DMS114 treated with DMSO at 0.1 percent for 48 hours (cell line): ENCODE measurements around the gene NADSYN1.
"Not testable (repeated sequence)": the region's sequence is repeated elsewhere in the genome, so short reads cannot be mapped to it uniquely, and the experiment has no call there.

Experiments
- DNase-seq: peaks from one replicate; lab custom pipeline; 2025; ENCODE audit not compliant: unreplicated experiment; lab: John Stamatoyannopoulos, UW

NADSYN1 gene

DNA sequence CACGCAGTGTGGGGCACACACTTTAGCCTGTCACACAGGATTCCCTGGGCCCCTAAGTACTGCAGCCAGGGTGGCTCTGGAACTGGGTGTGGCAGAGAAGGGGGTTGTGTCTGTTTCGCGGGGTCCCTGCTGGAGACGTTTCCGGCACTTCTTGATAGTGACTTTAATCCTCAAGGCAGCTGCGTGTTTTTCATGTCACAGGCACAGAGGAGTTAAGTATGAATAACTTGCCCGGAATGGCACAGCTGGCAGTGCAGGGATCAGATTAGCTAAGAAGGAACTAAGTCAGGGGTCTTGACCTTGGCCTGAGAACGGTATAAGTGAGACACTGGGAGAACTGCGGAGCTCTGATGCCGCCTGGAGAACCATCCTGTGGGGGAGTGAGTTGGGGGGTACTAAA lies 66.5 kb downstream of the NADSYN1 start:
- no peak for DNase-seq

DNA sequence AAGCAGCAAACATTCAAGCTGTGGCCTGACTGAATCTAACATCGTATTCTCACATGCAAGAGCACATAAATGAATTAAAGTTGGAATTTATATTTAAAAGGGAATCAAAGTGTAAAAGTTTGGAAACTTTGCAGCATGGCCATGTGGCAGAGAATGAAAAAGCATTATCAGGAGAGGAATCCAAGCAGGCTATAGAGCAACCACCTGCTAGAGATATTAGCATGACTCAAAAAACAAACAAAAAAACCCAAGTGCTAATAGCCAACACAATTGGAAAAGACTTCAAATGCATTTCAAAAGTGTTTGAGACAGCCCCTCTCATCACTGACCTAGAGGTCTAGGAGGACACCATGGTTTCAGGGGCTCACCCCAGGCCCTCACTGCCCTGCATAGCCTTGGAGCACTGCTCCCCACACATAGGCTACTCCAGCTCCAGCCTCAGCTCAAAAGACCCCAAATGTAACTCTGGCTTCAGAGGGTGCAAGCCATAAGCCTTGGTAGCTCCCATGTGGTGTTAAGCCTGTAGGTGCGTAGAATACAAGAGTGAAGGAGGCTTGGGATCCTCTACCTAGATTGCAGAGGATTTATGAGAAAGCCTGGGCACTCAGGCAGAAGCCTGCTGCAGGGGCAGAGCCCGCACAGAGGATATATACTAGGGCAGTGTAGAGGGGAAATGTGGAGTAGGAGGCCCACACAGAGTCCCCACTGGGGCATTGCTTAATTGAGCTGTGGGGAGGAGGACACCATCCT lies 72.4 kb downstream of the NADSYN1 start:
- no peak for DNase-seq

DNA sequence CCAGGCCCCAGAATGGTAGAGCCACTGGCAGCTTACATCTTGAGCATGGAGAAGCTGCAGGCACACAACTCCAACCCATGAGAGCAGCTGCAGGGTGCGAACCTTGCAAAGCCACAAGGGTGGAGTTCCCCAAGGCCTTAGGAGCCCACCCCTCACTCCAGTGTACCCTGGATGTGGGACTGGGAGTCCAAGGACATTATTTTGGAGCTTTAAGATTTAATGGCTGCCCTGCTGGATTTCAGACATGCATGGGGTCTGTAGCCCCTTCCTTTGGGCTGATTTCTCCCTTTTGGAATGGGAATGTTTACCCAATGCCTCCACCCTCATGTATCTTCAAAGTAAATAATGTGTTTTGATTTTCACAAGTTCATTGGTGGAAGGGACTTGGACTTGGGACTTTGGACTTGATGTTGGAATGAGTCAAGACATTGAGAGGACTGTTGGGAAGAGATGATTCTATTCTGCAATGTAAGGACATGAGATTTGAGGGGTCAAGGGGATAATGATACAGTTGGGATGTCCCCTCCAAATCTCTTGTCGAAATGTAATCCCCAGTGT lies 73.0 kb downstream of the NADSYN1 start:
- no peak for DNase-seq

DNA sequence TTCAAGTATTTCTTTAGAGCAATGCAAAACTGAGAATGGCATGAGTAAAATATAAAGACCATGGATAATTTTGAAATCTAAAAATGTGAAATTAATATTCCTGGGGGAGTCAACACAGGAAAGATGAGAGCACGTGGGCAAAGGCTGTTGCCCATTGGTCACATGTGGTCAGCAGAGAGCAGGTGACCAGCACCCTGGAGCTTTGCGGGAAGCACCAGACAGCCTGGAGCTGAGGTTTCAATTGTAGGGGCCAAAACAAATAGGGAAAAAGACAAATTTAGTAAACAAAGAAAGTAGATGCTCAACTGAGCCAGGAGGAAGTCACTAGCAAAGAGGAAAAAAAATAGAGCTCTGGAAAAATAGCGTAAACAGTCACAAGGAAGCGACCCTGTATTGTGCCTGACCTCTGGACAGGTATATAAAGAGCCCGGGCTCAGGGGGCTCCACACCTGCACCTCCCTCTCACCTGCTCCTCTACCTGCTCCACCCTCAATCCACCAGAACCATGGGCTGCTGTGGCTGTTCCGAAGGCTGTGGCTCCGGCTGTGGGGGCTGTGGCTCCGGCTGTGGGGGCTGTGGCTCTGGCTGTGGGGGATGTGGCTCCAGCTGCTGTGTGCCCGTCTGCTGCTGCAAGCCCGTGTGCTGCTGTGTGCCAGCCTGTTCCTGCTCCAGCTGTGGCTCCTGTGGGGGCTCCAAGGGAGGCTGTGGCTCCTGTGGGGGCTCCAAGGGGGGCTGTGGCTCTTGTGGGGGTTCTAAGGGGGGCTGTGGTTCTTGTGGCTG lies 74.0 kb downstream of the NADSYN1 start, which contains the start of gene KRTAP5-7:
TSS of gene KRTAP5-7 (plus strand) at position 472 of the 780 bp plus-strand sequence. CDS start at position 506, 34 bp downstream.
- not testable (repeated sequence) for DNase-seq

DNA sequence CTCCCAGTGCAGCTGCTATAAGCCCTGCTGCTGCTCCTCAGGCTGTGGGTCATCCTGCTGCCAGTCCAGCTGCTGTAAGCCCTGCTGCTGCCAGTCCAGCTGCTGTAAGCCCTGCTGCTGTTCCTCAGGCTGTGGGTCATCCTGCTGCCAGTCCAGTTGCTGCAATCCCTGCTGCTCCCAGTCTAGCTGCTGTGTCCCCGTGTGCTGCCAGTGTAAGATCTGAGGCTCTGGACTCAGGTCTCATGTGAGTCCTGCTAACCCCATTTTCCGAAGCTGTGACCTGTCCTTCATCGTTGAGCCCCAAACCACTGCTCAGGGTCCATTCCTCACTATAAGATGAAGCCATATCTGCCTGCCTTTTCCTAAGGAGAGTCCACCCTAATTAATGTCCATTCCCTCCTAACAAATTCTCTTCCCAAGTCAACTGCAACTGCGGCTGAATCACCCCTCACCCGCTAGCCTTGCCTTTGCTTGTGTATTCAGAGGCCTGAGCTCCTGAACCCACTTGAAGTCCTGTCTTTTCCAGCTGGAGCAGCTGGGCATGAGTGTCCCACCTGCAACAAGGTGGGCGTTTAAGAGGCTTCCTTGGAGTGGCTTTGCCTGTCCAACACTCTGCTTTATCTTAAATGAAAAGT lies 74.7 kb downstream of the NADSYN1 start:
- no peak for DNase-seq

DNA sequence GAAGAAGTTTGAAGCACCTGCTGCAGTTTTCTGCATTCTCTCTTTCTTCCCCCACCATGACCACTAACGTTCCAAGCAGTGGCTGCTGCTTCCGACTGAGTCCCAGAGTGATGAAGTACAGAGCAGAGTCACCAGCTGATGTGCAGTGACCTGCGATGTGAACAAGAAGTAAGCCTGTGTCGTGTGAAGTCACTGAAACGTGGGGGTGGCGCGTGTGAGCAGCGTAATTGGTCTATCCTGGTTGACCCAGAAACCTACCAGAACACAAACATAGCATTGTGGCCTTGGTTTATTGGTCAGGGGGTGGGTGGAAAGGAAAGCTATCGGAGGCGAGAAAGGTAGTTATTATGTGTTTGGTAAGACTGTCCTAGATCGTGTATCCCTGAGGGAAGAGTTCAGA lies 77.6 kb downstream of the NADSYN1 start:
- DNase-seq = no peak

DNA sequence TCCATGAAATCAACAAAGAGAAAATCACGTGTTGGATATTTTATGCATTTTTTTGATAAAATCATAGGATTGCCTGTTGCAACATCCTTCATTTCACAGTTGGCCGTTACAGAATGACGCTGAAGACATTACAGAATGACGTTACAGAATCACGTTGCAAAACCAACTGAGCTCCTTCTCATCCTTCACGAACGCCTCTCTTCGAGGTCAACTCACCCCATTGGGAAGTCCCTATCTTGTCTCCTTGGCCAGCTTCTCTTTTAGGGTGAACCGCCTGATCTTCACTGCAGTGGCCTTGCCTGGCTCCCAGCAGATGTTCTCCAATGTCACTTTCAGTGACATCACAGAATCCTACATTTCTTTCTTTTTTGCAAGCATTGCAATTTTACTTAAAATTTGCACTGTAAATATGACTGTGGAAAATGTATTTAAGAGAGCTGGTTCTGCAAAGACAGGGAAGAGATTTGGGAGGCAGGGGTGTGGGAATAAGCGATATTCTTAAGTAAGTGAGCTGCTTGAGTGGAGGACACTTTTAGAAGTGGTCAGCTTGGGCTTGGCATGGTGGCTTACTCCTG lies 79.1 kb downstream of the NADSYN1 start:
- DNase-seq = no peak

DNA sequence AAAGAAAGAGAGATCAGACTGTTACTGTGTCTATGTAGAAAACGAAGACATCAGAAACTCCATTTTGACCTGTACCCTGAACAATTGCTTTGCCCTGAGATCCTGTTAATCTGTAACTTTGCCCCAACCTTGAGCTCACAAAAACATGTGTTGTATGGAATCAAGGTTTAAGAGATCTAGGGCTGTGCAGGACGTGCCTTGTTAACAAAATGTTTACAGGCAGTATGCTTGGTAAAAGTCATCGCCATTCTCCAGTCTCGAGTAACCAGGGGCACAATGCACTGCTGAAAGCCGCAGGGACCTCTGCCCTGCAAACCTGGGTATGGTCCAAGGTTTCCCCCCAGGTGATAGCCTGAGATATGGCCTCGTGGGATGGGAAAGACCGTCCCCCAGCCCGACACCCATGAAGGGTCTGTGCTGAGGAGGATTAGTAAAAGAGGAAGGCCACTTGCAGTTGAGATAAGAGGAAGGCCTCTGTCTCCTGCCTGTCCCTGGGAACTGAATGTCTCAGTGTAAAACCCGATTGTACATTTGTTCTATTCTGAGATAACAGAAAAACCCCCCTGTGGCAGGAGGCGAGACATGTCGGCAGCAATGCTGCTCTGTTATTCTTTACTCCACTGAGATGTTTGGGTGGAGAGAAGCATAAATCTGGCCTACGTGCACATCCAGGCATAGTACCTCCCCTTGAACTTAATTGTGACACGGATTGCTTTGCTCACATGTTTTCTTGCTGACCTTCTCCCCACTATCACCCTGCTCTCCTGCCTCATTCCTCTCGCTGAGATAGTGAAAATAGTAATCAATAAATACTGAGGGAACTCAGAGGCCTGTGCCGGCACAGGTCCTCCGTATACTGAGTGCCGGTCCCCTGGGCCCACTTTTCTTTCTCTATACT lies 82.0 kb downstream of the NADSYN1 start:
- DNase-seq = not testable (repeated sequence)

DNA sequence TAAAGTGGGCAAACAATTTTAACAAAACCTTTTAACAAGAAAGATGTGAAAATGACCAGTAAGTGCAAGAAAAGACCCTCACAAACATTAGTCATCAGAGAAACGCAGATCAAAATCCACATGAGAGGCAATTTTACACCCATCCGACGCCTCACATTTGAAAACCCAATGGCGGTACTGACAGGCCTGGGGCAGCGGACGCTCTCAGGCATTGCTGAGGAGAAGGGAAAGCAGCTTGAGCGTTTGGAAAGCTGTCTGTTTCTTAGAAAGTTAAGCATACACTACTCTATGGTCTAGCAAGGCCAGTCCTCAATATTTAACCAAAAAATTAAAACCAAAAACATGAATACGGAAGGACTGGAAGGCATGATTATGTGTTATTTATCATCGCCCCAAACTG lies 82.8 kb downstream of the NADSYN1 start:
- no peak for DNase-seq

DNA sequence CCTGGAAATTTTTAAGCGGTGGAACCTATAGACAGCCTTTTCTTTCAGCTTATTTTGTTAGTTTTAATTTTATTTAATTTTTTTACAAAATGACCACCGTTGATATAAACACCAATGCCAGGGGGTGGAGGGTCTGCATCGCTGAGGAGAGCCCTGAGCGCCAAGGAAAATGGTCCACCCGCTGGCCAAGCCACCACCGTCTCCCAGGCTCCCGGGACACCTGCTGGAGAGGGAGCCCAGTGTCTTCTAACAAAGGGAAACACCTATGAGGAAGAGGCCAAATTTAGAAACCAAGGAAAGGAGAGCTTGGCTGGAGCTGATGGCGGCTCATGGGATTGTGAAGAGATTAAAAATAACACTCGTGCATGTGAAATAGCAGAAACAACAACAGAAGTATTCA lies 84.5 kb downstream of the NADSYN1 start:
- no peak for DNase-seq

DNA sequence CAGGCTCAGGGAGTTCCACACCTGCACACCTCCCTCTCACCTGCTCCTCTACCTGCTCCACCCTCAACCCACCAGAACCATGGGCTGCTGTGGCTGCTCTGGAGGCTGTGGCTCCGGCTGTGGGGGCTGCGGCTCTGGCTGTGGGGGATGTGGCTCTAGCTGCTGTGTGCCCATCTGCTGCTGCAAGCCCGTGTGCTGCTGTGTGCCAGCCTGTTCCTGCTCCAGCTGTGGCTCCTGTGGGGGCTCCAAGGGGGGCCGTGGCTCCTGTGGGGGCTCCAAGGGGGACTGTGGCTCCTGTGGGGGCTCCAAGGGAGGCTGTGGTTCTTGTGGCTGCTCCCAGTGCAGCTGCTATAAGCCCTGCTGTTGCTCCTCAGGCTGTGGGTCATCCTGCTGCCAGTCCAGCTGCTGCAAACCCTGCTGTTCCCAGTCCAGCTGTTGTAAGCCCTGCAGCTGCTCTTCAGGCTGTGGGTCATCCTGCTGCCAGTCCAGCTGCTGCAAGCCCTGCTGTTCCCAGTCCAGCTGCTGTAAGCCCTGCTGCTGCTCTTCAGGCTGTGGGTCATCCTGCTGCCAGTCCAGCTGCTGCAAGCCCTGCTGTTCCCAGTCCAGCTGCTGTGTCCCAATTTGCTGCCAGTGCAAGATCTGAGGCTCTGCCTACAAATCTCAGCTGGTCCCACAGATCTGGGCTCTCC lies 85.1 kb downstream of the NADSYN1 start, which contains the start of gene KRTAP5-8:
TSS of gene KRTAP5-8 (plus strand) at position 49 of the 689 bp plus-strand sequence. CDS start at position 80, 31 bp downstream.
- DNase-seq = not testable (repeated sequence)

DNA sequence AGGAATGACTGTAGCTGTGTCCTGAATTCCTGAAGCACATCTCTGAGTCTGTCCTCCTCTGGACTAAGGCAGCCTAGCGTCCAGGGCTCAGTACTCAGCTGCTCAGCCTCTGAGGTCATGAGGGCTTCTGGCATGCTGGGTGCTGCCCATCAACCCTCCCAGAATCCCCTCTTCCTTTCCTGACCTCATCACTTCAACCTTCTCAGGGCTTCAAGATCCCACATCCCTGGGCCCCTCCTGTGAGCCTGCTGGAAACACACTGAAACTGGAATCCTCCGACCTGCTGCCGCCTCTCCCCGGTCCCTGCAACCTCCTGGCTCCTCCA lies 85.6 kb downstream of the NADSYN1 start:
- no peak for DNase-seq

DNA sequence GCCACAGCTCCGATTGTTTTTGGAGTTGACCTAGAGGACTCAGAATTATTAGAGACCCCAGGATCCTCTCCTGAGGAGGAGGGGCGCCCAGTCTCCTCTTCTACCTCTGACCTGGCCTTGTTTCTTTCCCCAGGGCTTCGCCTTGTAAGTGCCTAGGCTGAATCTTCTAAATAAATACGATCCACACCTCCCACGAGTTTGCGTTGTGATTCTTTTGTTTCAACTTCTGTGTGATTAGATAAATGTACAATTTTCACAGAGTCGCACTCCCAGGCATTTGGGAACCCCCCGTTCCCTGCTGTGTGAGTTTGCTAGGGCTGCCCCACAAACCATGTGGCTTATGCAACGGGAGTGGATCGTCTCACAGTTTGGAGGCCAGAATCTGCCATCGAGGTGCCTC lies 86.0 kb downstream of the NADSYN1 start:
- DNase-seq = no peak

DNA sequence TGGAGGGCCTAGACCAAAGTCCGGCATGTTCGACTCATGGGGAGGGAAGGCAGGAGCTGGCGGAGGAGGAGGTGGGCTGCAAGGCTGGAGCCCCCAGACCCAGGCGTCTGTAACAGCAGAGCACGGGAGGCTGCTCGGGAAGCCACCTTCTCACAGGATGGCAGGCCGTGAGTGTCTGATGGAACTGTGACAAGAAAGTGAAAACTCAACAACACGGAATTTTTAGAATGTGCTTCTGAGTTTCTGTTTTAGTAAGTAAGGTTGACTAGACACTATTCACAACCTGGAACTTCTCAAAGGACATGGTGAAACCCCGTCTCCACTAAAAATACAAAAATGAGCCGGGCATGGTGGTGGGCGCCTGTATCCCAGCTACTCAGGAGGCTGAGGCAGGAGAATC lies 87.0 kb downstream of the NADSYN1 start:
- not testable (repeated sequence) for DNase-seq

DNA sequence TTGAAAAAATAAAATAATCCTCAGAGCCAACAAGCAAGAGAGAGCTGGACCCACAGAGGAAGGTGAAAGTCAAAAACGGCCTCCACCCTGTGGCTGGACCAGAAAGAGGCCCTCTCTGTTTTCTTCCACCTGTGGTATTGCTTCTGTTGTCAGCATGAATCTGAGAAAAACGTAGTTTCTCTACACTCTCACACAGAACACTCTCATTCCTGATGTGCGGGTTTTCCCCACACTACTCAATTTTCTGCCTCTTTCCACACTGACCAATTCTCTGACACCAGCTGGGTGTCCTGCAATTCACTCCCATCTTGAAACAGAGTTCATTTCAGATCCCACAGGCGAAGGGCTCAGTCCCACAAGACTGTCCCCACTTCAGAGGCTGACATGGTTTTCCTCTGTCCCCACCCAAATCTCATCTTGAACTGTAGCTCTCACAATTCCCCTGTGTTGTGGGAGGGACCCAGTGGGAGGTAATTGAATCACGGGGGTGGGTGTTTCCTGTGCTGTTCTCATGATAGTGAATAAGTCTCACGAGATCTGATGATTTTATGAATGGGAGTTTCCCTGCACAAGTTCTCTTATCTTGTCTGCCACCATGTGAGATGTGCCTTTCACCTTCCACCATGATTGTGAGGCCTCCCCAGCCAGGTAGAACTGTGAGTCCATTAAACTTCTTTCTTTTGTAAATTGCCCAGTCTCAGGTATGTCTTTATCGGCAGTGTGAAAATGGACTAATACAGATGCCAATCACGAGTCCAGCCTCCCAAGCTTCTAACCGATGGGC lies 87.7 kb downstream of the NADSYN1 start:
- DNase-seq = not testable (repeated sequence)

DNA sequence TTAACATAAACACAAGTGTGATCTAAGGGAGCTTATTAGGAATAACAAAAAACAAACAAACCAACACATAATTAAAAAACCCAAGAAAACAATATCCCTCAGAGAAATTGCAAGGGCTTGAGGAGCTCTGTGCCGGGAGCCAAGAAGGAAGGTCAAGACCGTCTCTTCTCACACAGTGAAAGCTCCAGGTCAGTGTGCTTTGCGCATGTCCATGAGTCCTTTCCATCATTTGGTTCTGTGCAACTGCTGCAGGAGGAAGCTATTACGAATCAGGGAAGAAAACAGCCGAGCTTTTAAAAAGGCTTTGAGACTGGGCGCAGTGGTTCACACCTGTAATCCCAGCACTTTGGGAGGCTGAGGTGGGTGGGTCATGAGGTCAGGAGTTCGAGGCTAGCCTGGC lies 89.4 kb downstream of the NADSYN1 start:
- no peak for DNase-seq

DNA sequence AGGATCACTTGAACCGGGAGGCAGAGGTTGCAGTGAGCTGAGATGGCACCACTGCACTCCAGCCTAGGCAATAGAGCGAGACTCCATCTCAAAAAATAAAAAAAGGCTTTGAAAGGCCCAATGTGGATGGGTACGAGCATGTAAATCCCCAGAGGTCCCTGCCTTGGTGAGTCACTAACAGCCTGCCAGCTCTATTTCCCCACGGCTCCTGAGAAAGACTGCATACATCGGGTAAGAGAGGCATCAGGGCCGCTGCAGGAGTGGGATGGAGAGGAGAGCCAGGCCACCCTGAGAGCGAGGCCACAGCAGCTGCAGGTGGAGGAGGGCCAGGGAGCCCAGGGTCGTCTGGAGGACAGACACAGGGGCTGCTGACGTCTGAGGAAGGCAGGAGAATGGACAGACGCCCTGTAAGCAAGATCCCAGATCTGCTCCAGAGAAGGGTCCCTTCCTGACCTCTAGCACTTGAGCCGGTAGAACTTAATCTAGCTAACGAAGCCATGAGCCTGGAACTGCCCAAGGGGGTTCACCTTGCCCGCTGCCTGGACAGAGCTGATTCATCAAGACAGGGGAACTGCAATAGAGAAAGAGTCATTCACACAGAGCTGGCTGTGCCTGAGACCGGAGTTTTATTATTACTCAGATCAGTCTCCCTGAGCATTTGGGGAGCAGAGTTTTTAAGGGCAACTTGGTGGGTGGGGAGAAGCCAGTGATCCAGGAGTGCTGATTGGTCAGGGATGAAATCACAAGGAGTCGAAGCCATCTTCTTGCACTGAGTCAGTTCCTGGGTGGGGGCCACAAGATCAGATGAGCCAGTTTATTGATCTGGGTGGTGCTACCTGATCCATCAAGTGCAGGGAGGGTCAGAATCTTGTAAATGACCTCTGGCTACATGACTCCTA lies 90.1 kb downstream of the NADSYN1 start:
- no peak for DNase-seq

DNA sequence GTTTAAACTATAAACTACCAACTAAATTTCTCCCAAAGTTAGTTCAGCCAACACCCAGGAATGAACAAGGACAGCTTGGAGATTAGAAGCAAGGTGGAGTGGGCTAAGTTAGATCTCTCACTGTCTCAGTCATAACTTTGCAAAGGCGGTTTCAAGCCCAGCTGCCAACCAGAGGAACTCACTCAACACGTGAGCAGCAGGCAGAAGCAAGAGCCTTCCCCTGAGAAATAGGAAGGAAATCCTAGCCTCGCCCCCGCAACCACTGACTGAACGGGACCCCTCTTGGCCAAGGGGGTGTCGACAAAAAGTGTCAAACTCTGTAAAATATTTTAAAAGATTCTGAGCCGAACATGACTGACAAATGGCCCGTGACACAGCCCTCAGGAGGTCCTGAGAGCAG lies 90.9 kb downstream of the NADSYN1 start:
- DNase-seq = no peak
